ENCODE data around the gene FAM222A.

FAM222A gene

DNA sequence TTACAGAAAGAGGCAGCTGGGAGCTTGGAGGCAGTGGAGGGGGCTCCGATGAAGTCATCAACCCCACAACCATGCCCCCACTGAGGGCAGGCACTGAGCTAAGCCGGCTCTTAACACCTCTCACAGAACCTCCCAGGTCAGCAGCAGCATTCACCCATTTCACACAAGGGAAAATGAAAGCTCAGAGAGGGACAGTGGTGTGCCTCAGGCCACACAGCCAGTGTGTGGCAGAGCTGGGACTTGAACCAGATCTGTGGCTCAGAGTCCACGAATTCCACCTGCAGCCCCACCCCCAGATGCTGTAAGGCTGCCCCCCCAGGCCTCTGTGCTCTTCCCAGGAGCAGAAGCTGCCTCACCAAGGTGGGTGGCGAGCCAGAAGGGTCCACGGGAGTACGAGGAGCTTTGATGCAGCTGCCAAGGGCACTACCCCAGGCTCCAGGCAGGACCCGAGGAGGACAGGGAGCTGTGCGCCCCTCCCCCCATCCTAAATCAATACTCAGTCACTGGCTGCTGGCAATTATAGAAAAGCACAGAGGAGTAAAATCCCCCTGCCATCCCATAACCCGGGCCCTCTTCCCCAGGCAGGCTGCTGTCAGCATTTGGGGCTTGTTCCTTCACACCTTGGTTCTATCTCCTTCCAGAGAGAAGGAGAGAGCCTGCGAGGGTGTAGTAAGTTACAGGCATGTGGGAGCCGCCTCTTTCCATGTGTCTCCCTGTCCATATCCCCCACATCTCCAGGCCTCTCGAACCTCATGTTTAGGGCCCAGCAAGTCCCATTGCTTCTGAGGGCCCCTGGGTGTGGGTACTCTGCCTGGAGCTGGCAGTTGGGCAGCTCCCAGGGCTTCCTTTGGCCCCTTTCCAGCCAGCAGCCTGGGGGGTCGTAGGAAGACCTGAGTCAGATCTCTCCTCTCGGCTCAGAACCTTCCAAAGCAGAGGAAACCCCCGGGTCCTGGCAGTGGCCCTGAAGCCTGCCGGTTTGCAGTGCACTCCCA, 47.6 kb downstream of the FAM222A start:
- no peak for FAIRE-seq

DNA sequence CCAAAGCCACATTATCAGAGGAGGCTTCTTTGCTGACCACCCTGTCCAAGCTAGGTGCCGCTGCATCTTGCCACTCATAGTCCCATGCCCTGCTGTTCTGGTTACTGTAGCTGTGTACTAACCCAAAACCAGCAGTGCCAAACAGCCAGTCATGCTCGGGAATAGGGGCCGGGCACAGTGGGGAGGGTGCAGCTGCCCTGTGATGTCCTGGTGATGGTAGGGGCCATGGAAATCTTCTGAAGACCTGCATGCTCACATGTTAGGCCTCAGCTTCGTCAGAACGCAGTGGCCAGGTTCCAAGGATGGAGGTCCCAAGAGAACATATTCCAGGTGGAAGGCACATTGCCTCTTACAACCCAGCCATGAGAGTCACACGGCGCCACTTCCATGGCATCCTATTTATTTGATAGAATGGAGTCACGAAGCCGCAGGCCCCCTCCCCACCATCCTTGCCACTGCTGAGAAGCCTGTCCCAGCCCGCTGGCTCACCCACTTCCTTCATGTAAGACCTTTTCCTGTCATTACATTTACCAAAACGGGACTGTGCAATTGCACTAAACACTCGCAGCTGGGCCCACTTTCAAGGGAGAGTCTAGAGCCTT, 48.5 kb downstream of the FAM222A start:
- FAIRE-seq: no peak

DNA sequence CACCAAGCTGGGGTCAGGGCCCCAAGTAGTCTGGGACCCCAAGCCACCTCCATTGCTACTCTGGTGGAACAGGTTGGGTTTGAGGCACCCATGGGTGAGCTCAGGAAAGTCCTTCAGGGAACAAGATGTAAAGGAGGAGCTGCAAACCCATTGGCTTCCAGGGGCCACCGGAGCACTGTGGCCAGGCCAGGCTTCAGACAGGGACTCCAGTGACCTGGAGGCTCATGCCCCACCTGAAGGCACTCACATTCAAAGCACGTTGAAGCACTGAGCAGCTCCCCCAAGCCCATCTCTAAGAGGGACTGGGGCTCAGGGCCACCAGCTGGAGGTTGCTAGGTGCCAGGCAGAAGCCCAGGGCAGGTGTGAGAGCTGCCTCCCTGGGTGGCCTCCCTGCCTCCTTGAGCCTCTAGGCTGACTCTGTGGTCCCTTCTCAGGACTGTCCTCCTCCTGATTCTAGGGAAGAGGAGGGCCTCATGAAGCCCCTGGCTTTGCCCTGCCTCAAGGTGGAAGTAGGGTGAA, 49.1 kb downstream of the FAM222A start:
- FAIRE-seq: no peak

DNA sequence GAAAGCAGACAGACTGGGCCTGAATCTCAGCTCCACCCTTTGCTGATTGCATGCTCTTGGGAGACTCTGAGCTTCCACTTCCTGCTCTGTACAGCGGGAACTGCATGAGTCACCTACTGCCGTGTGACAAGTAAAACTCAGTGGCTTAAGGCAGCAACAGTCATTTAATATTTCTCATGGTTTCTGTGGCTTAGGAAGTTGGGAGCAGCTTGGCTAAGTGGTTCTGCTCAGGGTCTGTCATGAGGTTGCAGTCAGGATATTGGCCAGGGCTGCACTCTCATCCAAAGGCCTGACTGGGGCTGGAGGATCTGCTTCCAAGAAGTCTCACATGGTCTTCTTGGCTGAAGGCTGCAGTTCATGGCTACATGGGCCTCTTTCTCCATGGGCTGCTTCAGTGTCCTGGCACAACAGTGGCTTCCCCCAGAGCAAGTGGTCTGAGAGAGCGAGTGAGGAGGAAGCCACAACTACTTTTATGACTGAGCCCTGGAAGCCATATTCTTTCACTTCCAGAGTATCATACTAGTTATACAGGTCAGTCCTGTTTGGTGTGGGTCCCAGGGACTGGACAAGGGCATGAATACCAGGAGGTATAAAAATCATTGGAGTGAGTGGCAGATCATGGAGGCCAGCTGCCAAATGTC, 49.7 kb downstream of the FAM222A start:
- no peak for FAIRE-seq

DNA sequence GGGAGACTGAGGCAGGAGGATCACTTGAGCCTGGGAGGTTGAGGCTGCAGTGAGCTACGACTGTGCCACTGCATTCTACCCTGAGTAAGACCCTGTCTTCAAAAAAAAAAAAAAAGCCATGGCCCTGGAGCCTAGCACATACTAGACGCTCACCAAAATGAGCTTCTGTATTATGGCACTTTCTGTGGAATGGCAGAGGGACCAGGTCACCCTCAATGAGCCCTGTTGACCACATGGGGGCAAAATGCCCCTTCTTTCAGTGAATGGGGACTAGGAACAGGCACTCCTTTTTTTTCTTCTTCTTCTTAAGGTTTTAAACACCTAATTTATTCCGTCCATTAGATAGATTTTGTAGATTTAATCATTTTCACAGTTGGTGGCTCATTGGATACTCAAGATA, 50.5 kb downstream of the FAM222A start:
- no peak for FAIRE-seq

DNA sequence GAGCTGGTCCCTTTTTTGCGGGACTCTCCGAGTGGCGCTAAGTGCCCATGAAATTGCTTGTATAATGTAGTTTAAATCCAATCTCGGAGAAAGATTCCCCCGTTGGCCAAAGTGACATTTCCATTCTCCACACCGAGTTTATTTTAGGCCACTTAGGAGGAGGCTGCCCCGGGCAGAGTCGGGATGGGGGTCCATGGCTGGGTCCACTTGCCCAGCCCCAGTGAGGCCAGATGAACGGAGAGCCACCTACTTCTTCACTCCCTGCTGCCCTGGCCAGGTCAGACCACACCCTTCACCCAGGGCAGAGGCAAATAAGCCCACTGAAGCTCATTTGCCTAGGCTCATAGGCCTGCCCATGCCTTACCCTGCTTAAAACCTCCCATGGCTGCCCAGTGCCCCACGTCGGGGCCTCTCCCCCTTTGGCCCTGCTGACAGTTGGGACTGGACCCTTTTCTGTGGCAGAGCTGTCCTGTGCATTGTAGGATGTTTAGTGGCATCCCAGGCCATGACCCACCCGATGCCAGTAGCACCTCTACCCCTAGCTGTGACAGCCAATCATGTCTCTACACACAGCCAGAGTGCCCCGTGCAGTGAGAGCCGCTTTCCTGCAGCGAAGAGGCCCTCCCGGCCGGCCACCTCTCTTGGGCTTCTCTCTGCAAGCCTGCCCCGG, 51.3 kb downstream of the FAM222A start:
- no peak for FAIRE-seq

DNA sequence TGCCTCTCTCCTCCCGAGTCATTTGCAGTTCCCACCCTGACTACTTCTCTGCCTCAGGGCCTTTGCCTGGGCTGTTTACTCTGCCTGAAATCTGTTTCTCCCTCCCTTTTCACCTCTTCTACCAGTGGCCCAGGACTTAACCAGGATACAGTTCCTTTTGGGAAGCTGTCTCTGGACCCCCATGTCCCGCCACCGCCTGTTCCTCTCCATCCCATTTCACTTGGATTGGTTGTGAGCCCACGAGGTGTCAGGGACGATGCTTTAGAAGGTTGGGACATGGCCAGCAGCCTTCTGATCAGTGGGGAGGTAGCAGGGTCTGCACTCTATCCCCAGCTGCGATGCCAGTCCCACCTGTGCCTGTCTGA, 51.8 kb downstream of the FAM222A start:
- FAIRE-seq: no peak

DNA sequence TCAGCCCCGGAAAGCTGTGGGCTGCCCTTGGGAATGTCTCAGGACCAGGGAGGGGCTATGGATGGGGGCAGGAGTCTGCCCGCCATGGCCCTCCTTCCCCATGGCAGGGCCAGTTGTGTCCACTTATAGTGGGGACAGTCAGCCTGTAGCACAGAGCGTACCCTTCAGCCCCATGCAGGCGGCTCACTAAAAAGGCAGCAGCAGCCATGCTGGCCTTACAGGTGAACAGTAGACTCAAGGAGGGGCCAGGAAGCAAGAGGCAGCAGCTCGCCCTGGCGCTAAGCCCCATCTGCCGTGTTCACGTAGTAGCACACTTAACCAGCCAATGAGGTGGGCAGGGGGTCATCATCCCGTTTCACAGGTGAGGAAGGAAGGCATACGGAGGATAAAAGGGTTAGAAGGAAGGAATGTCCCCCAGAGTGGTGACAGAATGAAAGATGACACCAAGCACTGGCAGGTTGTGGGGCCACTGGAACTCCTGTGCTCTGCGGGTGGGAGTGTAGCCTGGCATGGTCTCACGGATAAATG, 52.7 kb downstream of the FAM222A start:
- FAIRE-seq: no peak

DNA sequence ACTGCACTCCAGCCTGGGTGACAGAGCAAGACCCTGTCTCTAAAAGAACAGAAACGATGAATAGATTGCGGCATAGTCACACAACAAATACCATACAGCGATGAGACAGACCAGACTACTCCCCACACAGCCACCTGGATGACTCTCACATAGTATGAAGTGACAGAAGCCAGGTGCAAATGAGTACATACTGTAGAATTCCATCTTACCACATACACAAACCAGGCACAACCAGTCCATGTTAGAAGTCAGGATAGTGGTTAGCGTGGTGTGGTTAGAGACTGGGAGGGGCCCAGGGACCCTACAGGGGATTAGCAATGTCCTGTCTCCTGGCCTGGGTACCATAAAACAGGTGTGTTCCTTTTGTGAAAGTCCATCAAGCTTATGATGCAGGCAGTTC, 53.8 kb downstream of the FAM222A start:
- FAIRE-seq: no peak

DNA sequence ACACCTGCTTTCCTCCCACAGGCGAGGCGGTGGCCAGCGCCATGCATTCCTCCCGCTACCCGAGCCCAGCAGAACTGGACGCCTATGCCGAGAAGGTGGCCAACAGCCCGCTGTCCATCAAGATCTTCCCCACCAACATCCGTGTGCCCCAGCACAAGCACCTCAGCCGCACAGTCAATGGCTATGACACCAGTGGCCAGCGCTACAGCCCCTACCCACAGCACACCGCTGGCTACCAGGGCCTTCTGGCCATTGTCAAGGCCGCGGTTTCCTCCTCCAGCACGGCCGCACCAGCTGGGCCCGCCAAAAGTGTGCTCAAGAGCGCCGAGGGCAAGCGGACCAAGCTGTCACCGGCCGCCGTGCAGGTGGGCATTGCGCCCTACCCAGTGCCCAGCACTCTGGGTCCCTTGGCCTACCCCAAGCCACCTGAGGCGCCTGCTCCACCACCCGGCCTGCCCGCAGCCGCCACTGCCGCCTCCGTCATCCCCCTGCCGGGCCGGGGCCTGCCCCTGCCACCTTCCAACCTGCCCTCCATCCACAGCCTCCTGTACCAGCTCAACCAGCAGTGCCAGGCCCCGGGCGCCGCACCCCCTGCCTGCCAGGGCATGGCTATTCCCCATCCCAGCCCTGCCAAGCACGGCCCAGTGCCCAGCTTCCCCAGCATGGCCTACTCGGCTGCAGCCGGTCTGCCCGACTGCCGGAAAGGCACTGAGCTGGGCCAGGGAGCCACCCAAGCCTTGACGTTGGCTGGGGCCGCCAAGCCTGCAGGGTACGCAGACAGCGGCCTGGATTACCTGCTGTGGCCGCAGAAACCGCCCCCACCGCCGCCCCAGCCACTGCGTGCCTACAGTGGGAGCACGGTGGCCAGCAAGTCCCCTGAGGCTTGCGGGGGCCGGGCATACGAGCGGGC, 54.6 kb downstream of the FAM222A start:
- FAIRE-seq: no peak

DNA sequence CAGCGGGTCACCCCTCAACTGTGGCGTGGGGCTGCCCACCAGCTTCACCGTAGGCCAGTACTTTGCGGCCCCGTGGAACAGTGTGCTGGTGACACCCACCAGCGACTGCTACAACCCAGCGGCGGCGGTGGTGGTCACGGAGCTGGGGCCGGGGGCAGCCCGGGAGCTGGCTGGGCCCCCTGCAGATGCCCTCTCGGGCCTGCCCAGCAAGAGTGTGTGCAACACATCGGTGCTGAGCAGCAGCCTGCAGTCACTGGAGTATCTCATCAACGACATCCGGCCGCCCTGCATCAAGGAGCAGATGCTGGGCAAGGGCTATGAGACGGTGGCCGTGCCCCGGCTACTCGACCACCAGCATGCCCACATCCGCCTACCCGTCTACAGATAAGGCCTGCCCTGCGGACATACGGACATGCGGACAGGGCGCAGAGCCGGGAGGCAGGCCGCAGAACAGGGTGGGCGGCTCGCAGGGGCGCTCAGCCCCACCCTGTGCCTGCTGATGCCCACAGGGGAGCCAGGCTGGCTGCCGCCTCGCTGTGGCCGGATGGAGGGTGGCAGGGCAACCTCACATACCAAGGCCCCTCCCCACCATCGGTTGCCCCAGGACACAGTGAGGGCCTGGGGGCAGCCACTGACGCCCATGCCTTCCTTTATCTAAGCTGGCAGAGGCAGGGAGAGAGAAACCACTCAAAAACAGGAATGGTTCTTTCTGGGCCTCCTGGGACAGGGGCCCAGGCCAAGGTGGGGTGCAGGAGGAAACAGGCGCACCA, 55.5 kb downstream of the FAM222A start:
- FAIRE-seq: no peak

DNA sequence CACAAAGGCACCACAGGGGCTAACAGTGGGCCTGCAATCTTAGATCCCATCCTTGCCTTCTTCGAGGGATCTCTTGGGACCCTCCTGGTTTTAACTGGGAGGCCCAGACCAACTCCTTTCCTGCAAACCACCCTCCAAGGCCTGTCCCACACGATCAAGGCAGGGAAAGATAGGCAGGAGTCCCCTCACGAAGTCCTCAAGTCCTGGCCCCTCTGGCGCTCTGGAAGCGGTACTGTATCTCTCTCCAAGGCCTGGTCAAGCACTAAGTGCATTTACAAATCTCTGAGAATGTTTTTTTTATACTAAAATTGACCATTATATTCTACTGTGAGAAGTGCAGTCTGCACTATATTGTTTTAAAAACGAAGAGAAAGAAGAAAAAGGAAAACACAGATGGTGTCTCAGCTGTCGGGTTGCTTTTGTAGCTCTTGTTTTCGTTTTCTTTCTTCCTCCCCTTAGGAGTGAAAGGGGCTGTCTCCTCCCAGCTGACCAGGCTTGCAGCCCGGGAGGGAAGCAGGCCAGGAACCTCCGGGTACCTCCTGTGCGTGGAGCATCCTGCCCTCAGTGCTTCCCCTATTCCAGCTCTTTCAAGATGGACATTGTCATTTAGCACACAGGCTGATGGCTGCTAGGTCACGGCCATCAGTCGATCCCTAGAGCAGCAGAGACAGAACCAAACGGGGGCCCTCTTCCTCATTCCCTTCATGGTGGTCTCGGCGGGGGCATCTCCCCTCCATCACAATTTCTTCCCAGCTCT, 56.7 kb downstream of the FAM222A start:
- no peak for FAIRE-seq

DNA sequence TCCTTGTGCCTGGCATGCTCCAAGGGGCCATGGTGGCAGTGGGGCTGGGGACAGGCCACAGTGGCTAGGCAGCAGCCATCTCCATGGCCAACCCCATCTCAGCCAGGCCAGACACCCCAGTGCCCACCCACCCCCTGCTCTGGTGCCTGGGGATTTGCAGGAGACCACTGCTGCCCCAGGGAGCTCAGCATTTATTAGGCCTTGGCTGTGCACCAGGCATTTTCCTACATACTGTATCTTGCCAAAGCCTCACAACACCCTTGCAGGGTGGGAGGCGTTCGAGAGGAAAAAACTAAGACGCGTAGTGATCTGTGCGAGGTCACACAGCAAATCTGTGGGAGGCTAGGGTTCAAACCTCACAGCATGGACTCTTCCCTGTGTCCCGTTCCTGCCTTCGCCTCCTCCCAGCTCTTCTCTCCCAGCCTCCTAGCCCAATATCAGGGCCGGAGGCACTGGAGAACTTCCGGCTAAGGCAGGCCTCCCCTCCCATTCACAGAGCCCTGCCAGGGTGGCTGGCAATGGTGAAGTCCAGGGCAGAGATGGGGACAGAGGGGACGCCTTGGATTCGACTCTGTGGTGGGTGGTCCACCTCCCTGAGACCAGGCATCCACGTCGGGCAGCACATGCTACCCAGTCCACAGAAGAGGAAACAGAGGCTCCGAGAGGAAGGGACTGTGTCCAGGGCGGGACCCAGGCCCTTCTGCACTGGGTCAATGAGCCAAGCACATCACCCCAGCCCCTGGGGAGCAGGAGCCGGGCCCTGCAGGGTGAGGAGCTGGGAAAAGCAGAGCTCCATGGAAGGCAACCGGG, 57.4 kb downstream of the FAM222A start:
- FAIRE-seq: no peak

DNA sequence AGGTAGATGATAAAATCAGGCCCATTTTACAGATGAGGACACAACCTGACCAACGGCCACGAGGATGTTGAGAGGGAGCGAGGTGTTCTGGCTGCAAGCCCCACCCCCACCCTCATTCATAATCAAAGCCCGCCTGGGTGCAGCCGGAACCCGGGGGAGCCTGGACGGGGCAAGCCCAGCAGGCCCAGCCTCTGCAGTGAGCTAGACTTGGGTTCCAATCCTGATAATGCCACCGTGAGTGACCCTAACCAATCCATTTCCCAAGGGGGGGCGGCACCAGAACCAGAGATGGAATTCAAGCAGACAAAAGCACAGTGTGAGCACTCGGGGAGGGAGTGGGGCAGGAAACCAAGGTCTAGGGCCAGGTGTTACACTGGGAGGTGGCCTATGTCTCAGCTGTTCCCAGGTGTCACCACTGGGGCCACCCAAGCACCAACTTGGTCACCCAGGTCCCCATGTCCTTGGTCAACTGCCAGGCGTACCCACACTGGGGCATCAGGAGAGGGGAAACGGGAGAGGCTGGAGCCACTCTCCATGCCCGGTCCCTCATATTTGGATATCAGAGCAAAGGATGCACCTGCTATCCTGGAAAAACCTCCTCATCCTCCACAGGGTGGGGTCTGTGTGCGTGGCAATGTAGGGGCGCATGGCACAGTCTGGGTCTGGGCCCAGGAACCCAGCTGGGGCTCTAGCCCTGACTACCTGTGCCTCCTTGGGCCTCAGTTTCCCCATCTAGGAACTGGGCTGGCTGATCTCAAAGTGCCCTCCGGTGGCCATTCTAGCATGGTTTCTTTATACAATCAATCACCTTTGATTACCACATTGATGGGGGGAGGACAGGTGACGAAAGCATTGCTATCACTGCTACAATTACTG, 58.4 kb downstream of the FAM222A start:
- no peak for FAIRE-seq

DNA sequence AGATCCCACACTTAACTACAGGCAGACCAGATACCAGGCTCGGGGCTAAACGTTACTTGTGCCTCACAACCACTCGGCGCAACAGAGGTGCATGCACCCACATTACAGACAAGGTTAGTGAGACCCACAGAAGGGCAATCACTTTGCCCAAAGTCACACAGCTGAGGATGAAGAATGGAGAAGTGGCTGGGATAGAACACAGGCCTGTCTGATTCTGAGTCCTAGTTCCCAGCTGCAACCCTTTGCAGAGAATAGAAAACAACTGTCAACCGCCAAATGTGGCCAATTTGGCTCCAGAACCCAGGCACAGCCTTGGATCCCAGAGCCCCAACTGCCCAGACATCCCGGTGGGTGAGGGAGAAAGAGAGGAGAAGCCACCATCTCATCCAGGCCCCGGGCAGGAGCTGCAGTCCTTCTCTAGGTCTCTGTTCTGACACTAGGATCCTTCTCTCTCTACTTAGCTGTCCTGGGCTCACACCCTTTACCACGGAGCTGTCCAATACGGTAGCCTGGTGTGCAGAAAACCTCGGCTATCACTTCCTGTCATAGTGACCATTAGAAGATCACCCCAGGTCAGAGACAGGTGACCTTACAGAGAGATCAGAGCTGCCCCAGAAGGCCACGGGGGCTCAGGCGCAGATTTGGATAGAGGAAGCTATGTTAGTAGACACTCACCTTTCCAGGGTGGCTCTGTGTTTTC, 59.1 kb downstream of the FAM222A start:
- FAIRE-seq: no peak

DNA sequence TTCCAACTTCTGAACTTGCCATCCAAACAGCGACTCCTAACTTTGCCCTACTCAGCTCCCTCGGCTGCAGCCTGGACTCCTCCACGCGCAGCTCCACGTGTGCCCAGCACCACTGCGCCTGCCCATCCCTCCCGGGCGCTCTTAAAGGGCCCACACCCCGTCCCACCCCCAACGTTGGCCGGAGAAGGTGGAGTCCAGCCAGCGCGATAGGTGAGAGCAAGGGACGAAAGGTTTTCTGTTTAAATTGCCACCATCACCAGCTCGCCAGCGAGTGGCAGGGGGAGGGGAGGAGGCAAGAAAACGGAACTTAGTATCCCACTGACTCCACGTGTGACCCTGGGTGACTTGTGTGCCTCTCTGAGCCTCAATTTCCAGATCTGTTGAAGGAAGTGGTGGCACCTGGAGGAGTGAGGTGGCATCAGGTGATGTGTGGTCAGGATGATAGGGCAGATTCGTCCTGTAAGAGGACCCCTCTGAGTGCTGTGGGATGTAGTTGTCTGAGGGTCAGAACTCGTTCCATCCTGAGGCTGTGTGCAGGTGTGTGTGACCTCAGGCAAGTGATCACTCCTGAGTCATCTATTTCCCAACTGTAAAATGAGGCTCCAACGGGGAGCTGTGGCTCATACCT, 59.9 kb downstream of the FAM222A start:
- FAIRE-seq: no peak
